VCaP (cell line): ENCODE measurements around the gene ASTL.

Experiments used
- H3K27ac ChIP-seq: fragments of 450-650 bp; 2 replicates; pipeline ENCODE4 v1.5.1; 2017
- CTCF ChIP-seq: fragments of 450-650 bp; conservative IDR thresholded peaks from 2 replicates; pipeline ENCODE4 v1.5.1; 2017; ENCODE audit warnings: mild to moderate bottlenecking, moderate library complexity

ASTL gene

GRCh38 chr2:96153291-96153713 is 15.0 kb upstream of the ASTL start:
- H3K27ac ChIP-seq: no peak overlapping the region
- TF ChIP-seq CTCF: no peak

GRCh38 chr2:96152304-96153161 is 14.2 kb upstream of the ASTL start:
- no peak overlapping the region for H3K27ac ChIP-seq
- no peak for TF ChIP-seq CTCF

GRCh38 chr2:96151595-96152303 is 13.4 kb upstream of the ASTL start:
- H3K27ac ChIP-seq: no peak overlapping the region
- no peak for TF ChIP-seq CTCF

- TF ChIP-seq CTCF: no peak
- no peak overlapping the region for H3K27ac ChIP-seq
Measured at GRCh38 chr2:96150791-96151594, 12.7 kb upstream of the ASTL start.

GRCh38 chr2:96150007-96150640 is 11.8 kb upstream of the ASTL start:
- TF ChIP-seq CTCF: no peak
- no peak overlapping the region for H3K27ac ChIP-seq

- H3K27ac ChIP-seq: peak overlapping the region; percentile 93; the same call in 1 of the 2 replicates
- TF ChIP-seq CTCF: no peak
Measured at GRCh38 chr2:96148410-96149217, 10.3 kb upstream of the ASTL start.
